GM12878 (cell line): ENCODE results near the gene DNASE1L3. TPM values are rescaled to one million over a fixed set of nuclear protein-coding genes. Genes with fewer than 3 reads are reported as not detected.

Source experiments
- ATAC-seq: fragments of 200-7000 bp; cut with Tn5 transposase; 3 replicates; pipeline ENCODE4 v1.9.1; 2020; ENCODE audit warnings: mild to moderate bottlenecking, moderate library complexity
- BruUV-seq: library from RNA; stranded (reverse); fragments of 400-500 nt; replicated peaks from 2 replicates; lab custom pipeline; 2021; lab: Mats Ljungman, UMichigan
- CTCF ChIA-PET: fragments of 300-600 bp; sonication (Branson Sonifier 250); formaldehyde crosslinking; extraction: SDS; loops from one replicate; lab custom pipeline; 2021; ENCODE audit warnings: inconsistent platforms; lab: Yijun Ruan, JAX
- POLR2A ChIA-PET: fragments of 350-600 bp; formaldehyde crosslinking; extraction: SDS; loops from one replicate; lab custom pipeline; 2021; ENCODE audit warnings: inconsistent platforms; lab: Charles Lee
- RAD21 ChIA-PET: fragments of 300-600 bp; sonication (Branson Sonifier 250); formaldehyde crosslinking; loops from one replicate; lab custom pipeline; 2023; ENCODE audit warnings: antibody characterized with exemption; ENCODE audit not compliant: unreplicated experiment; lab: Charles Lee
- SMC1A ChIA-PET: fragments of 300-600 bp; sonication (Branson Sonifier 250); formaldehyde crosslinking; loops from one replicate; lab custom pipeline; 2023; ENCODE audit not compliant: unreplicated experiment, uncharacterized antibody; lab: Charles Lee
- DNase-seq: peaks from one replicate; pipeline ENCODE4 v3.0.0-alpha.2; 2011; ENCODE audit warnings: low read depth, low spot score
- FAIRE-seq: peaks from 3 replicates; lab custom pipeline; 2011; peaks lifted over from hg19 to GRCh38; lab: Jason Lieb, UNC
- H2AFZ ChIP-seq: 2 replicates; pipeline ENCODE4 v1.6.0; 2011; ENCODE audit warnings: low read depth, low read length, control low read depth; ENCODE audit not compliant: control insufficient read depth
- H3K27ac ChIP-seq: 2 replicates; pipeline ENCODE4 v1.5.1; 2011; ENCODE audit warnings: control low read depth; ENCODE audit not compliant: control insufficient read depth, insufficient read depth
- H3K27me3 ChIP-seq, 2 experiments: replicated peaks in 1 of 2; 2 replicates each; pipeline versions ENCODE4 v1.6.0 to v1.6.1; 2011; ENCODE audit warnings: low read length in 1 of 2; ENCODE audit not compliant: control insufficient read depth in 2 of 2, insufficient read depth in 2 of 2
- H3K36me3 ChIP-seq, 2 experiments: 2 replicates each; pipeline ENCODE4 v1.5.1; 2011; ENCODE audit warnings: low read length in 1 of 2; ENCODE audit not compliant: control insufficient read depth in 2 of 2, insufficient read depth in 2 of 2
- H3K4me1 ChIP-seq: 2 replicates; pipeline ENCODE4 v1.6.1; 2011; ENCODE audit warnings: mild to moderate bottlenecking, low read length, moderate library complexity, mixed read lengths; ENCODE audit not compliant: control insufficient read depth, insufficient read depth
- H3K4me2 ChIP-seq: 2 replicates; pipeline ENCODE4 v1.6.0; 2011; ENCODE audit warnings: control low read depth; ENCODE audit not compliant: control insufficient read depth, insufficient read depth
- H3K4me3 ChIP-seq: fragments of 200-600 bp; sonication (generic); 2 replicates; pipeline ENCODE4 v1.5.1; 2016
- H3K79me2 ChIP-seq: 2 replicates; pipeline ENCODE4 v1.6.0; 2011; ENCODE audit warnings: low read length; ENCODE audit not compliant: control insufficient read depth, insufficient read depth
- H3K9ac ChIP-seq: 2 replicates; pipeline ENCODE4 v1.8.0; 2011; ENCODE audit warnings: low read length, control low read depth, mixed read lengths; ENCODE audit not compliant: control insufficient read depth, insufficient read depth
- H3K9me3 ChIP-seq: replicated peaks from 3 replicates; pipeline ENCODE4 v1.5.1; 2011; ENCODE audit warnings: mild to moderate bottlenecking, low read length; ENCODE audit not compliant: control insufficient read depth, insufficient read depth
- H4K20me1 ChIP-seq: 2 replicates; pipeline ENCODE4 v1.6.0; 2011; ENCODE audit not compliant: control insufficient read depth, insufficient read depth
- SREBF2 ChIP-seq: IDR thresholded peaks from 2 replicates; pipeline ENCODE4 v1.6.1; 2012; ENCODE audit warnings: mild to moderate bottlenecking, low read length
- ZNF622 ChIP-seq: fragments of 450-650 bp; IDR thresholded peaks from 2 replicates; pipeline ENCODE4 v1.6.1; 2017; ENCODE audit warnings: mild to moderate bottlenecking, inconsistent platforms
- ZNF687 ChIP-seq: fragments of 450-650 bp; IDR thresholded peaks from 2 replicates; pipeline ENCODE4 v1.6.1; 2017; ENCODE audit warnings: mild to moderate bottlenecking, moderate library complexity
- WGBS: methylation state at CpG from one replicate; pipeline ENCODE4 v1.1.6; 2016; ENCODE audit warnings: low lambda C conversion rate; ENCODE audit not compliant: insufficient replicate concordance, insufficient coverage; ENCODE audit errors: missing lambda C conversion rate; 5-methylcytosine and 5-hydroxymethylcytosine counted together
- in situ Hi-C: fragments of 300-500 bp; cut with MboI; formaldehyde crosslinking; loops from 9 replicates; pipeline ENCODE4 v1.14.3; 2018; ENCODE audit warnings: mixed read lengths
- intact Hi-C: fragments of 100-400 bp; cut with micrococcal nuclease; formaldehyde crosslinking; loops from one replicate; pipeline ENCODE4 v1.14.2; 2022; ENCODE audit not compliant: unreplicated experiment
- polyA plus RNA-seq, 11 experiments: library from polyadenylated mRNA; depleted of rRNA in 4 of 11; unstranded in 6 of 11; stranded (reverse) in 5 of 11; fragments of >200 nt; fragmentation: Nextera tagmentation in 4 of 11; fragmentation: Illumina TruSeq in 1 of 11; extraction: Ambion mirVana in 4 of 11; extraction: Trizol in 1 of 11; gene quantifications; 1 replicate in 1 of 11; 2 replicates in 10 of 11; pipeline versions ENCODE4 v1.2.1 to v1.2.3, GENCODE V29; 2011 to 2016; ENCODE audit warnings: inconsistent platforms in 2 of 11, missing spikeins in 2 of 11, low read depth in 1 of 11
- total RNA-seq, 4 experiments: library from RNA; depleted of rRNA in 3 of 4; stranded (reverse); fragments of >200 nt in 3 of 4; fragmentation: Illumina TruSeq in 1 of 4; extraction: Trizol in 1 of 4; gene quantifications; 2 replicates each; pipeline versions ENCODE4 v1.2.1 to v1.2.3, GENCODE V29; 2013 to 2021
- TF ChIP-seq, protein P1 (sequence below): fragments of 450-650 bp; formaldehyde crosslinking; IDR thresholded peaks from 2 replicates; pipeline ENCODE4 v1.5.0; 2022; ENCODE audit warnings: mild to moderate bottlenecking, missing genetic modification characterization
- TF ChIP-seq, protein P2 (sequence below): fragments of 450-650 bp; IDR thresholded peaks from 2 replicates; pipeline ENCODE4 v1.6.1; 2017; ENCODE audit warnings: low read depth, mild to moderate bottlenecking, moderate library complexity
- TF ChIP-seq, protein P3 (sequence below): fragments of 450-650 bp; formaldehyde crosslinking; IDR thresholded peaks from 2 replicates; pipeline ENCODE4 v1.4.0; 2022; ENCODE audit warnings: mild to moderate bottlenecking, moderate library complexity

The DNASE1L3 gene
- total and polyA plus RNA-seq, 10 of the 15 experiments (the other 5 are each of a cell fraction or from before 2014, with no cell fraction given) = 3.2 to 72.1 (median 6.3) TPM

DNA sequence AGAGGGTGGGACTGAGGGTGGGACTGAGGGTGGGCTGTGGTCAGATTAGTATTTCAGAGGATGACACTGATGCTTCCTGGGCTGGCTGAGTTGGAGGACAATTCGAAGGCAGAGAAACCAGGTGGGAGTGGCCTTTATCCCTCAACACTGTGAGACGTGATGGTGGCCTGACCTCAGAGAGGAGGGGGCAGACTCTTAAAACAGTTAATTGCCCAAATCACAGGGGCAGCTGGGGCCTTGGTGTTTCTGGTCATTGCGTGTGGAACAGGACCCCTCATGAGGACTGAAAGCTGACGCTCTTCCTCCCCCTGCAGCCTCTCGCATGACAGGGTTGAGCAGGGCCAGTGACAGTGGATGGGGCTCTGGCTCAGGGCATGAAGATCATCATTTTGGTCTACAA is 18.7 kb downstream of the DNASE1L3 start:
- ATAC-seq (no peak), DNase-seq (no peak), FAIRE-seq (no peak)
- H3K27ac ChIP-seq = no peak overlapping the region
- ChIA-PET CTCF (interaction anchor here (18.5 to 25.2 kb wide), 2 partner anchors 22 to 110 kb away, joined by 503 to 655 read pairs; partner anchors contain the start of genes DNASE1L3, HTD2 and RPP14), RAD21 (interaction anchor here (0.6 to 6.6 kb wide), 2 partner anchors 12 to 27 kb away, joined by 3 to 141 read pairs; no protein-coding TSS in a partner anchor), POLR2A (interaction anchor here (17.1 kb wide), 1 partner anchor 20 kb away, joined by 491 read pairs; the partner anchor contains the start of gene DNASE1L3), SMC1A (interaction anchor here (1.3 to 9.6 kb wide), 5 partner anchors 22 to 58 kb away, joined by 4 to 191 read pairs (median 27); partner anchors contain the start of gene ABHD6)
- in situ Hi-C loops = no loop called here
- no peak overlapping the region for H3K4me2 ChIP-seq
- H3K27me3 ChIP-seq = no peaks in the 10 kb centered on the region
- no TSS peak for BruUV-seq
- intact Hi-C loops = no loop called here
- H3K79me2 ChIP-seq = no peaks in the 10 kb centered on the region
- peaks cover 8% of the 10 kb centered on the region for H3K4me1 ChIP-seq
- H3K9ac ChIP-seq = no peak overlapping the region
- peaks cover 1 to 6% of the 10 kb centered on the region in 2 experiments; a peak in 2 of 4 replicates for H3K36me3 ChIP-seq
- 86% methylated on average over 5 of the region's 5 CpGs for WGBS
- peaks cover 19% of the 10 kb centered on the region for H3K9me3 ChIP-seq
- H3K4me3 ChIP-seq = no peak overlapping the region
- H2AFZ ChIP-seq = no peak overlapping the region
- H4K20me1 ChIP-seq = no peaks in the 10 kb centered on the region
- TF ChIP-seq, protein P1, sequence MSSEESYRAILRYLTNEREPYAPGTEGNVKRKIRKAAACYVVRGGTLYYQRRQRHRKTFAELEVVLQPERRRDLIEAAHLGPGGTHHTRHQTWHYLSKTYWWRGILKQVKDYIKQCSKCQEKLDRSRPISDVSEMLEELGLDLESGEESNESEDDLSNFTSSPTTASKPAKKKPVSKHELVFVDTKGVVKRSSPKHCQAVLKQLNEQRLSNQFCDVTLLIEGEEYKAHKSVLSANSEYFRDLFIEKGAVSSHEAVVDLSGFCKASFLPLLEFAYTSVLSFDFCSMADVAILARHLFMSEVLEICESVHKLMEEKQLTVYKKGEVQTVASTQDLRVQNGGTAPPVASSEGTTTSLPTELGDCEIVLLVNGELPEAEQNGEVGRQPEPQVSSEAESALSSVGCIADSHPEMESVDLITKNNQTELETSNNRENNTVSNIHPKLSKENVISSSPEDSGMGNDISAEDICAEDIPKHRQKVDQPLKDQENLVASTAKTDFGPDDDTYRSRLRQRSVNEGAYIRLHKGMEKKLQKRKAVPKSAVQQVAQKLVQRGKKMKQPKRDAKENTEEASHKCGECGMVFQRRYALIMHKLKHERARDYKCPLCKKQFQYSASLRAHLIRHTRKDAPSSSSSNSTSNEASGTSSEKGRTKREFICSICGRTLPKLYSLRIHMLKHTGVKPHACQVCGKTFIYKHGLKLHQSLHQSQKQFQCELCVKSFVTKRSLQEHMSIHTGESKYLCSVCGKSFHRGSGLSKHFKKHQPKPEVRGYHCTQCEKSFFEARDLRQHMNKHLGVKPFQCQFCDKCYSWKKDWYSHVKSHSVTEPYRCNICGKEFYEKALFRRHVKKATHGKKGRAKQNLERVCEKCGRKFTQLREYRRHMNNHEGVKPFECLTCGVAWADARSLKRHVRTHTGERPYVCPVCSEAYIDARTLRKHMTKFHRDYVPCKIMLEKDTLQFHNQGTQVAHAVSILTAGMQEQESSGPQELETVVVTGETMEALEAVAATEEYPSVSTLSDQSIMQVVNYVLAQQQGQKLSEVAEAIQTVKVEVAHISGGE = no peak
- TF ChIP-seq, protein P2, sequence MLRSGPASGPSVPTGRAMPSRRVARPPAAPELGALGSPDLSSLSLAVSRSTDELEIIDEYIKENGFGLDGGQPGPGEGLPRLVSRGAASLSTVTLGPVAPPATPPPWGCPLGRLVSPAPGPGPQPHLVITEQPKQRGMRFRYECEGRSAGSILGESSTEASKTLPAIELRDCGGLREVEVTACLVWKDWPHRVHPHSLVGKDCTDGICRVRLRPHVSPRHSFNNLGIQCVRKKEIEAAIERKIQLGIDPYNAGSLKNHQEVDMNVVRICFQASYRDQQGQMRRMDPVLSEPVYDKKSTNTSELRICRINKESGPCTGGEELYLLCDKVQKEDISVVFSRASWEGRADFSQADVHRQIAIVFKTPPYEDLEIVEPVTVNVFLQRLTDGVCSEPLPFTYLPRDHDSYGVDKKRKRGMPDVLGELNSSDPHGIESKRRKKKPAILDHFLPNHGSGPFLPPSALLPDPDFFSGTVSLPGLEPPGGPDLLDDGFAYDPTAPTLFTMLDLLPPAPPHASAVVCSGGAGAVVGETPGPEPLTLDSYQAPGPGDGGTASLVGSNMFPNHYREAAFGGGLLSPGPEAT = no peak
- TF ChIP-seq ZNF622 = no peak
- no peak for TF ChIP-seq ZNF687
- TF ChIP-seq, protein P3, sequence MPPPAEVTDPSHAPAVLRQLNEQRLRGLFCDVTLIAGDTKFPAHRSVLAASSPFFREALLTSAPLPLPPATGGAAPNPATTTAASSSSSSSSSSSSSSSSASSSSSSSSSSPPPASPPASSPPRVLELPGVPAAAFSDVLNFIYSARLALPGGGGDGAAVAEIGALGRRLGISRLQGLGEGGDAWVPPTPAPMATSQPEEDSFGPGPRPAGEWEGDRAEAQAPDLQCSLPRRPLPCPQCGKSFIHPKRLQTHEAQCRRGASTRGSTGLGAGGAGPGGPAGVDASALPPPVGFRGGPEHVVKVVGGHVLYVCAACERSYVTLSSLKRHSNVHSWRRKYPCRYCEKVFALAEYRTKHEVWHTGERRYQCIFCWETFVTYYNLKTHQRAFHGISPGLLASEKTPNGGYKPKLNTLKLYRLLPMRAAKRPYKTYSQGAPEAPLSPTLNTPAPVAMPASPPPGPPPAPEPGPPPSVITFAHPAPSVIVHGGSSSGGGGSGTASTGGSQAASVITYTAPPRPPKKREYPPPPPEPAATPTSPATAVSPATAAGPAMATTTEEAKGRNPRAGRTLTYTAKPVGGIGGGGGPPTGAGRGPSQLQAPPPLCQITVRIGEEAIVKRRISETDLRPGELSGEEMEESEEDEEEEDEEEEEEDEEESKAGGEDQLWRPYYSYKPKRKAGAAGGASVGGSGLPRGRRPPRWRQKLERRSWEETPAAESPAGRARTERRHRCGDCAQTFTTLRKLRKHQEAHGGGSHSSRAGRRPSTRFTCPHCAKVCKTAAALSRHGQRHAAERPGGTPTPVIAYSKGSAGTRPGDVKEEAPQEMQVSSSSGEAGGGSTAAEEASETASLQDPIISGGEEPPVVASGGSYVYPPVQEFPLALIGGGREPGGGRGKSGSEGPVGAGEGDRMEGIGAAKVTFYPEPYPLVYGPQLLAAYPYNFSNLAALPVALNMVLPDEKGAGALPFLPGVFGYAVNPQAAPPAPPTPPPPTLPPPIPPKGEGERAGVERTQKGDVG = no peak
- TF ChIP-seq SREBF2 = no peak
